ENCODE results near the gene PTPN22. TPM values are rescaled to one million over a fixed set of nuclear protein-coding genes. Genes with fewer than 3 reads are reported as not detected.

PTPN22 gene
- total RNA-seq, 3 donors from 2014 or later = 39.9 to 49.3 (median 46.8) TPM

DNA sequence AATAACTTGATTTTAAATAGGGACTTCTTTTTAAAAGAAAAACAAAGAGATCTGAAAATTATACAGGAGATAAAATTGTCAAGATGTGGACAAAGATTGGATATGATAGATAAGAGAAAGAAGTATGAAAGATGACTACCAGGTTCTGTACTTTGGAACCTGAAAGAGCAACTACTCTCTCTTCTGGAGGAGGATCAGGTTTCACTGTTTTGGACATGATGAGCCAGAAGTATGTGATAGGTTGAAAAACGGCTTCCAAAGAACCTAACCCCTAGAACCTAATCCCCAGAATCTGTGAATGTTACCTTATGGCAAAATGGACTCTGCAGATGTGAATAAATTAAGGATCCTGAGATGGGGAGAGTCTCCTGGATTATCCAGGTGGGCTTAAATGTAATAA, 85.4 kb downstream of the PTPN22 start:
- H3K9me3 Mint-ChIP-seq = no peaks in the 10 kb centered on the region
- H3K4me1 Mint-ChIP-seq (ENCODE audit: low read depth) = peaks cover 54% of the 10 kb centered on the region
- DNase-seq (no peak), ATAC-seq (no peak)
- peaks cover 27% of the 10 kb centered on the region for H3K36me3 Mint-ChIP-seq (ENCODE audit: insufficient read depth)
- no peaks in the 10 kb centered on the region for H3K27me3 Mint-ChIP-seq (ENCODE audit: low read depth)
- no peak overlapping the region for H3K4me3 Mint-ChIP-seq

DNA sequence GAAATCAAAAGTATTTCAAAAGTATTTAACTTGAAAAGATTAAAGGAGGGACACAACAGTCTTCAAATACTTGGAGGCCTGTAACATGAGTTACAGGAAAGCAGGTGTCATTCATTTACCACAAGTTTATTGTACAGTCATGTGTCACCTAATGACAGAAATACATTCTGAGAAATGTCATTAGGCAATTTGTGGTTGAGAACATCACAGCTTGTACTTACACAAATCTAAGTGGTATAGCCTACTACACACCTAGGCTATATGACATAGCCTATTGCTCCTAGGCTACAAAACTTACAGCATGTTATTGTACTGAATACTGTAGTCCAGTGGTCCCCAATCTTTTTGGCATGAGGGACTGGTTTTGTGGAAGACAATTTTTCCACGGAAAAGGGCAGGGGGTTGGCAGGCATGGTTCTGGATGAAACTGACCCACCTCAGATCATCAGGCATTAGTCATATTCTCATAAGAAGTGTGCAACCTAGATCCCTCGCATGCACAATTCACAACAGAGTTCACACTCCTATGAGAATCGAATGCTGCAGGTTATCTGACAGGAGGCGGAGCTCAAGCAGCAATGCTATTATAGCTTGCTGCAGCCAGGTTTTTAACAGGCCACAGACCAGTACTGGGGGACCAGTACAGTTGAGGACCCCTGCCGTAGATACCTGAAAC, 87.3 kb downstream of the PTPN22 start:
- Mint-ChIP-seq H3K9me3 (no peaks in the 10 kb centered on the region), H3K4me3 (peak overlapping the region; percentile 69), H3K36me3 (ENCODE audit: insufficient read depth) (peaks cover 16% of the 10 kb centered on the region), H3K4me1 (ENCODE audit: low read depth) (peaks cover 37% of the 10 kb centered on the region), H3K27me3 (ENCODE audit: low read depth) (no peaks in the 10 kb centered on the region)
- ATAC-seq = peak; percentile 67 to 74
- DNase-seq = no peak

DNA sequence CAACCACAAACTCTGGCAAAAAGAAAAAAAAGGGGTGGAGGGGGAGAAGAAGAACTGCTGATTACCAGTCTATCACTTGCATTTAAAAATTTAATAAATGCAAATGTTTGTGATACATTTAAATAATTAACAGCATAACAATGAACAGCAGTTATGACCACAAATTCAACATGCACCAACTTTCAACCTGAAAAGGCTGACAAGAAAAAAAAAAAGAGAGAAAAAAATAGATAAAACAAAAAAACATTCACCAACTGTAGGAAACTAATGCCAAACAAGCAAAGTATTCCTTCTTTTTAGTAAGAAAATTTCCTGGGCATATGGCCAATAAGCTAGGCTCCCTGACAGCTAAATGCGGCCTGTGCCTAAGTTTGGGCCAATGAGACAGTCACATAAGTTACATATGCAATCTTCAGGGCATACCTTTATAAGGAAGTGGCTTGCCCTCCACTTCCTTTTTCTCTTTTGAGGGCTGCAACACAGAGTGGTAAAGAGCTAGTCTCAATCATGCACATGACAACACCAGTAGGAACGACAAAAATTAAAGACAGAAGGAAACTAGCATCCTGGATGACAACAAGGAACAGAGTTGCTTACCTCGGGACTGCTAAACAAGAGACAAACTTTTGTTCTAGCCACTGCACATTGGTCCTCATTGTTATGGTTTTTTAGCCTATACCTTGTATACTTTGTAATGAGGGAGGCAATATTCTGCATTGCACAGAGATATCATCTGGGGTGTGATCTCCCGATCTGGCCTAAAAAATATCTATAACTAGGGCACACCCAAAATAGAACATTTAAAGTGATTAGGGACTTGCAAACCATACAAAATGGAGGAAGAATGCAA, 88.0 kb downstream of the PTPN22 start:
- peak; percentile 65 to 69 for ATAC-seq
- peak; percentile 11 for DNase-seq
- Mint-ChIP-seq H3K9me3 (no peaks in the 10 kb centered on the region), H3K27me3 (ENCODE audit: low read depth) (no peaks in the 10 kb centered on the region), H3K4me3 (peak overlapping the region; percentile 69), H3K4me1 (ENCODE audit: low read depth) (peaks cover 38% of the 10 kb centered on the region), H3K36me3 (ENCODE audit: insufficient read depth) (peaks cover 18% of the 10 kb centered on the region)

DNA sequence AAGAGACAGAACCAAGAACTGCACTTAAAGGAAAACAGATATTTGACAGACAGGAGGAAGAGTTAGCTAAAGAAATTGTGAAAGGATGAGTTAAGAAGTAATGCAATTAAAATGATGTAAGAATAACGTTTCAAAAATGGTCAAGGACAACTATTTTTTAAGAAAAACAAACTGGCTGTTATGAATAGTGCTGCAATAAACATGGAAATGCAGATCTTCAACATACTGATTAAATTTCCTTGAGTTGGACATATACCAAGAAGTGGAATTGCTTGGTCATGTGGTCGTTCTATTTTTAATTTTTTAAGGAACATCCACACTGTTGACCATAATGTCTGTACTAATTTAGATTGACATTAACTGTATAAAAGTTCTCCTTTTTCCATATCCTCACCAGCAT, 89.1 kb downstream of the PTPN22 start:
- Mint-ChIP-seq H3K27me3 (ENCODE audit: low read depth) (no peaks in the 10 kb centered on the region), H3K4me1 (ENCODE audit: low read depth) (peaks cover 28% of the 10 kb centered on the region), H3K4me3 (no peak overlapping the region), H3K36me3 (ENCODE audit: insufficient read depth) (peaks cover 17% of the 10 kb centered on the region), H3K9me3 (no peaks in the 10 kb centered on the region)
- DNase-seq (no peak), ATAC-seq (no peak)

DNA sequence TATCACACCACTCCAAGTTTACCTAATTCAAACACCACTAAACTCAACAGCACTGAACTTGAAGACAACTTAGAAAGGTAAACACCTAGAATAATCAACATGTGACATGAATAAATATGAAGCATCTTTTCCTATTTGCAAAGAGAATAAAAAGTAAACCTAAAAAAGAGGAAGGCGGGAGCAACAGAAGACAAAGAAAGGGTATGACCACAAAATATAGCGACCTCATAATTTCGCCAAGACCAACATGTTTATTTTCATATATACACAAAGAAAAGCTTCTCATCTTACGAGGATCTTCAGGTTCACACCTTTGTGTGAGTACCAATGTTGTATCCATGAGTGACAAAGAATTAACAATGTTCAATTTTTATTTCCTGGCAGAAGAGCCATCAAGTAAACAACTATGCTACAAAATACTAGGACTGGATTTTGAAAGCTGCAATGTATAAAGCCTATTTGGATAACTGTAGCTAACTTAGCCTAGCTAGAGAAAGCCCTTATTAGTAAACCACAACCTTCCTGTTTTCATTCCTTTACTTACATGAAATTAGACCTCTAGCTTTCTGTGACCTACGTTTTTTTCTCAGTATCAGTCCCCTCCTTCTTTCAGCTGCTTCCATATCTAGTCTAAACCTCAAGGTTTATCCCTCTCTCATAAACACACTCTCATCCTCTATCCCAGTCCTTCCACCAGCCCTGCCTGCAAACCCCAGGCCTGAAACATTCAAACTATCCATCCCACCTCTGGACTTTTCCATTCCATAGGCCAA, 91.0 kb downstream of the PTPN22 start:
- peaks cover 11% of the 10 kb centered on the region for H3K4me1 Mint-ChIP-seq (ENCODE audit: low read depth)
- ATAC-seq (peak; percentile 16 to 19), DNase-seq (no peak)
- no peak overlapping the region for H3K4me3 Mint-ChIP-seq
- H3K36me3 Mint-ChIP-seq (ENCODE audit: insufficient read depth) = peaks cover 14% of the 10 kb centered on the region
- no peaks in the 10 kb centered on the region for H3K27me3 Mint-ChIP-seq (ENCODE audit: low read depth)
- H3K9me3 Mint-ChIP-seq = no peaks in the 10 kb centered on the region

DNA sequence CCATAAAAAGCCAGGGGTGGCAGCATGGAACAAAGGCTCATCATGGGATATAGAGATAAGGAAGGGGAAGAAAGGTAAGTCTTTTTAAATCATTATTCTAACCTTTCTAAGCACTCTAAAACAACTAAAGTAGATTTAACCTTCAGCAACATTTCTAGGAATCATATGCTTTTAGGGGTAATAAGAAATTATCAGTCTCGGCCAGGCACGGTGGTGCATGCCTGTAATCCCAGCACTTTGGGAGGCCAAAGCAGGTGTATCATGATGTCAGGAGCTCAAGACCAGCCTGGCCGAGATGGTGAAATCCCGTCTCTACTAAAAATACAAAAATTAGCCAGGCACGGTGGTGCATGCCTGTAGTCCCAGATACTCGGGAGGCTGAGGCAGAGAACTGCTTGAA, 92.0 kb downstream of the PTPN22 start:
- peaks cover 7% of the 10 kb centered on the region for H3K4me1 Mint-ChIP-seq (ENCODE audit: low read depth)
- ATAC-seq = no peak
- no peaks in the 10 kb centered on the region for H3K9me3 Mint-ChIP-seq
- peaks cover 15% of the 10 kb centered on the region for H3K36me3 Mint-ChIP-seq (ENCODE audit: insufficient read depth)
- no peak for DNase-seq
- no peak overlapping the region for H3K4me3 Mint-ChIP-seq
- no peaks in the 10 kb centered on the region for H3K27me3 Mint-ChIP-seq (ENCODE audit: low read depth)

DNA sequence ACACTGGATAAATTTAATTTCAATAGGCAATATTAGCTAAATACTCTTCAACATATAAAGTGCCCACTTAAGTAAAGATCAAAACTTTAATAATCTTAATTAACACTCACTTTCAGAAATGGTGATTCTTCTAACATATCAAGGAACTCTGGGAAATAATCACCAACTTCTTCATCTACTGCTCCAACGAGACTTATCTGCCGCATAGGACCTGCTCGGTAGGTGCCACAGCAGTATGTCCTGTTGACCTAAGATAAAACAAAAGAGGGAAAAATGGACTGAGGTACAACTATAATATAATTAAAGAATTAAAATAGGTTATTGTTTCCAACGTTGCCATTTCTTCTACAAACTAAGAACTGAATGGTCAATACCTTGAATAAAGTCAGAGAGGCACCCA, 94.0 kb downstream of the PTPN22 start:
- H3K4me1 Mint-ChIP-seq (ENCODE audit: low read depth) = peaks cover 7% of the 10 kb centered on the region
- ATAC-seq = no peak
- H3K36me3 Mint-ChIP-seq (ENCODE audit: insufficient read depth) = peaks cover 20% of the 10 kb centered on the region
- no peak for DNase-seq
- no peaks in the 10 kb centered on the region for H3K27me3 Mint-ChIP-seq (ENCODE audit: low read depth)
- H3K9me3 Mint-ChIP-seq = no peaks in the 10 kb centered on the region
- no peak overlapping the region for H3K4me3 Mint-ChIP-seq

DNA sequence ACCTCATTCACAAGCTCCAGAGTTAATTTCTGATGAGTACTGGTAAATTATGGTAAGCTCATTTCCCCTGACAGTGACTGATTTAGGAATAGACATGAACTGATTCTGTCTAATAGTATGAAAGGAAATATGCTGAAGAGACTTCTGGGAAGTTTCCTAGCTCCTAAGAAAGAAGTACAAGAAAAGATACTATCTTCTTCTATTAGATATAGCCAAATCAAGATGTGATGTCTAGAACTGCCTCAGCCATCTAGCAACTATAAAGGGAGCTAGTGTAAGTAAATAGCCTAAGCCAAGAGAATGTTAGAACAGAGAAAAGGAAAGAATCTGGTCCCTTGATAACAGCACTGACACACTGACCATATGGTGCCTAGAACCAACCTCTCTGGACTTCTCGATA, 101.5 kb downstream of the PTPN22 start:
- peaks cover 29% of the 10 kb centered on the region for H3K4me1 Mint-ChIP-seq (ENCODE audit: low read depth)
- no peaks in the 10 kb centered on the region for H3K9me3 Mint-ChIP-seq

DNA sequence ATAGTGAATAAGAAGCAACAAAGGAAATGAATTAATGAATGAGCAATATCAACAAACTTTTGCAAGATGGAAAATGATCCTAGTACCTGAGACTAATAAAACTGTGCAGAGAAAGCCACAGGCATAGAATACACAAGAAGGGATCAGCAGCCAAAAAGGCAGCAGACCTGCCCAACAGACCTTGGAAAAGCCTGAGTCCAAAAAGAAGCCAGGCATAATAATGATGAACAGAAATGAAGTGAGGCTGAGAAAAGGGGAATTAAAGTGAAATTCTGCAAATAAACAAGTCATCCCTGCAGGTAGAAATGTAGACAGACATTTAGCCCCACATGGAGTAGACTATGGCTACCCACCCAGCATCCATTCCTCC, 101.9 kb downstream of the PTPN22 start:
- H3K4me3 Mint-ChIP-seq = no peak overlapping the region
- no peaks in the 10 kb centered on the region for H3K9me3 Mint-ChIP-seq
- peaks cover 29% of the 10 kb centered on the region for H3K4me1 Mint-ChIP-seq (ENCODE audit: low read depth)
- peaks cover 41% of the 10 kb centered on the region for H3K36me3 Mint-ChIP-seq (ENCODE audit: insufficient read depth)
- no peaks in the 10 kb centered on the region for H3K27me3 Mint-ChIP-seq (ENCODE audit: low read depth)
- ATAC-seq (no peak), DNase-seq (no peak)

More for the DNA sequence above, 101.5 kb downstream of the PTPN22 start:
- peaks cover 41% of the 10 kb centered on the region for H3K36me3 Mint-ChIP-seq (ENCODE audit: insufficient read depth)
- H3K4me3 Mint-ChIP-seq = no peak overlapping the region
- ATAC-seq (no peak), DNase-seq (no peak)
- H3K27me3 Mint-ChIP-seq (ENCODE audit: low read depth) = no peaks in the 10 kb centered on the region

DNA sequence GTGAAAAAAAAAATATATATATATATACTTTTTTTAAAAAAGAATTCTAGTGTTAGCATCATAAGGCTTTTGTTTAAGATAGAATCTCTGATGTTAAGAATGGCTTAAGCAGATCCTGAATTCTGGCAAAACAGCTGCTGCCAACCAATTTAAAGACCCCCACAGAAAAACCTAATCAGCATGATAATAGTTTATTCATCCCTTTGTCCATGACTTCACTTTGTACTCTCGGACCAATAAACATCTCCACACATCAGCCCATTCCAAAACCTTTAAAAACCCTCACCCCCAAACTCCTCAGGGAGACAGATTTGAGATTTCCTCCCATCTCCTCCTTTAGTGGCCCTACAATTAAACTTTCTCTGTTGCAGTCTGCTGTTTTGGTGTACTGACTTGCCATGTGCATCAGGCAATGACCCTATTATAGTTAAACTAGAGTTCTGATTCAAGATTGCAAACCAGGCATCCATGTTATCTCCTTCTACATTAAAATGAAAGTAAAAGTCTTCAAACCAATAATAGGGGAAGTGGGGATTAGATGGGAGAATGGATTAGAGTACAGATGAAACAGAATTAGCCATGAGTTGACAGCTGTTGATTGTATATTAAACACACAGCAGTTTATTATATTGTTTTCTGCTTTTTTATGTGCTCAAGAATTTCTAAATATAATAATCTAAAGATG, 102.5 kb downstream of the PTPN22 start:
- Mint-ChIP-seq H3K36me3 (ENCODE audit: insufficient read depth) (peaks cover 42% of the 10 kb centered on the region), H3K4me1 (ENCODE audit: low read depth) (peaks cover 29% of the 10 kb centered on the region), H3K9me3 (no peaks in the 10 kb centered on the region), H3K4me3 (no peak overlapping the region), H3K27me3 (ENCODE audit: low read depth) (no peaks in the 10 kb centered on the region)
- DNase-seq = no peak
- no peak for ATAC-seq

DNA sequence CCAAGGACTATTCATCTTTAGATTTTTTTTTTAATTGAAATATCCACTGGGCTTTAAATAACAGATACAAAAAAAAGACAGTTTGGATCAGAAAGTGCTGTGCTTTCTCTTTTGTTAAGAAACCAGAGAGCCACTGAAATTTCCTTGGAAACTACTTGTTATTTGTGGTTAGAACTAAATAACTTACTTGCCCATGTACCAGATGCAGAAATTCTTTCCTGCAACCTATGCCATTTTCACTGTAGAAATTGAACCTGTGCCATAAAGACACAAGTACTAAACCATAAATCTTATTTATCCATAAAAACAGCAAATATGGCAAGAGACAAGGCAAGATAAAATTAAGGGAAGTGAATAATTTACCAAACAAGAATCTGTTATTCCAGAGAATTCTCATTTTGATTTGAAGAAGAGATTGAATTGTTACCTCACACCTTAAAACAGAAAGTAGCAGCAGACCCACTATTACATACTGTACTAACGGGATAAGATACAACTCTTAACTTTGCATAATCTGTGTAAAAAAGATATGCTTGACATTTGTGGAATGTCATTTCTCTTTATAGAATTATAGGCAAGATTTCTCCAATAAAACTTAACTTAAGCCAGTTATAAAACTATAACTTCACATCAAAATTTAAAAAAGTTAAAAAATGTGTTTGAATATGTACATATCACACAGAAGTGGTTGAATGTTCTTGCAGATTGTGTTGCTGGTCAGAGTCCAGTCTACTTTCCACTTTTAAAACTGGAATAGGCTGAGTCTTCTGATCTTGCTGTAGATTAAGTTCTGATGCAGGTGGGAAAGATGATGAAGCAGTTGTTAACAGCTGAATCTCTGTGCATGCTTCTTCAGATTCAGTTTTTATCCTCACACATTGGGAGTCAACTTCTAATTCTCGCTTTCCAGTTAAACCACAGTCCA, 105.9 kb downstream of the PTPN22 start:
- H3K36me3 Mint-ChIP-seq (ENCODE audit: insufficient read depth) = peaks cover 32% of the 10 kb centered on the region
- no peaks in the 10 kb centered on the region for H3K27me3 Mint-ChIP-seq (ENCODE audit: low read depth)
- no peak overlapping the region for H3K4me3 Mint-ChIP-seq
- peaks cover 23% of the 10 kb centered on the region for H3K4me1 Mint-ChIP-seq (ENCODE audit: low read depth)
- ATAC-seq (no peak), DNase-seq (no peak)
- no peaks in the 10 kb centered on the region for H3K9me3 Mint-ChIP-seq
